Measurements from ENCODE around the gene KCNK17.

The KCNK17 gene

DNA sequence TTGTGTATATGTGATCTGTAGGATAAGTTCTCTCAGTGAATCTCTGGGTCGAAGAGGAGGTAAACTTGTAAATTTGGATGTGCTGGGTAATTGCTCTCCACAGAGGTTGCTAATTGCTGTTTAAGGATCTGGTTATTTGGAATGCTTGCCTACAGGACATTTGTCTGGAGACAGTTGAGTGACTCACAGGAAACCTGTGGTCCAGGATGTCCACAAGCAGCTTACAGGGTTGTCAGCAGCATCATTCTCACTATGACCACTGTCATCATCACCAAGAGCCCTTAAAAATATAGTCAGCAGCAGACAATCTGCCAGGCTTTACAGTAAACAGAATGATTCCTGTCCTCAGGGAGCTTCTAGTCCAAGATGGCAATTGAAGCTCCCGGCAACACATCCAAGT, 53.8 kb downstream of the KCNK17 start:
- Histone ChIP-seq H3K4me1 (ENCODE audit: insufficient read depth, low read length) (peaks cover 22% of the 10 kb centered on the region), H3K36me3 (ENCODE audit: insufficient read depth, low read length) (no peaks in the 10 kb centered on the region), H3K9ac (ENCODE audit: low read depth, low read length) (no peak overlapping the region)

DNA sequence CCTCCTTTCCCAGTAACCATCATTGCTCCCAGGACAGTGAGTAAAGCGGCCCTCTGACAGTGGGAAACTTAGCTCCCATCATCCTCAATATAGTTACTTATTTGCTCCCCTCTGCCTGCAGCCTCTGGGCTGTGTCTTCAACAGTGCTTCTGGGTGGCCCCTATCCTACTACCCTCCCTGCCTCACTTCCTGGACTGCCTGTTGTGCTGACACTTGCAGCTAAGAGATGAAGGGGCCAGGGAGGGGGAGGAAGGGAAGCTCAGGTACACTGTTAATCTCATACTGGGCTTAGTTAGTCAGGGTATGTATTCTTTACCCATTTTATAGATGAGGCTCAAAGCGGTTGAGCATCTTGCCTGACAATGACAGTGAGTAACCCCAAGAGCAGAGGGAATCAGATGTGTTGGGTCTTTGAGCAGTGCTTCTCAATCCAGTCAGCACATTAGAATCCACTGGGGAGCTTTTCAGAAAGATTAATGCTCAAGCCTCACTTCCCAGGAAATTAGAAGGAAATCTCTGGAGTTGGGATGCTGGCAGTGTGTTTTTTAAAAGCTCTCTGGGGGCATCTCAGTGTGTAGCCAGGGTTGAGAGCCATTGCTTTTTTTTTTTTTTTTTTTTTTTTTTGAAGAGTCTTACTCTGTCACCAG, 57.8 kb downstream of the KCNK17 start:
- Histone ChIP-seq H3K4me1 (ENCODE audit: insufficient read depth, low read length) (peaks cover 13% of the 10 kb centered on the region), H3K9ac (ENCODE audit: low read depth, low read length) (no peak overlapping the region), H3K9me3 (ENCODE audit: control insufficient read depth, insufficient read depth, low read length) (no peaks in the 10 kb centered on the region), H3K36me3 (ENCODE audit: insufficient read depth, low read length) (no peaks in the 10 kb centered on the region)

More for the DNA sequence above, 53.8 kb downstream of the KCNK17 start:
- no peaks in the 10 kb centered on the region for H3K9me3 ChIP-seq (ENCODE audit: control insufficient read depth, insufficient read depth, low read length)

DNA sequence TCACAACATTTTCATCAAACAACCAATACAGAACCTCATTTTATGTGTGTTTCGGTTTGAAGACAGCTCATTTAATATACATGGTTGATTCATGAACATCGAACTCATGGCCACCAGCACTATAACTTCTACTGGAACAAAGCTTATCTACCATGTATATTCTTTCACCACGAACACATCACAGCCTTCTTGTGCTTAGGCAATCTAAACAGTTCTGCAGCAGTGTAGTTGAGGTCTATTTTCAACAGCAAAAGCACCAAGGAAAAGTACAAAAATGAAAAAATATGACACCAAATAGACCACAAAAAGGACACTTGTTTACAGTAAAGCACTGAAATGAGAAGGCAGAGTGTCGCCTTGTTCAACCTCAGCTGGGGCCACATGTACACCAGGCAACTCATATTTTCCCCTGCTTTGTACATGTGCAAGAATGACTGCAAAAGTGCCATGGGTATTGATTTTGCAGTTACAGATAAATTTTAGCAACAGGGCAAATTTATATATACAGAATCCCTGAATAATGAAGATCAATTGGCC, 59.2 kb downstream of the KCNK17 start:
- Histone ChIP-seq H3K4me1 (ENCODE audit: insufficient read depth, low read length) (peaks cover 11% of the 10 kb centered on the region), H3K9ac (ENCODE audit: low read depth, low read length) (no peak overlapping the region), H3K9me3 (ENCODE audit: control insufficient read depth, insufficient read depth, low read length) (no peaks in the 10 kb centered on the region), H3K36me3 (ENCODE audit: insufficient read depth, low read length) (no peaks in the 10 kb centered on the region)

DNA sequence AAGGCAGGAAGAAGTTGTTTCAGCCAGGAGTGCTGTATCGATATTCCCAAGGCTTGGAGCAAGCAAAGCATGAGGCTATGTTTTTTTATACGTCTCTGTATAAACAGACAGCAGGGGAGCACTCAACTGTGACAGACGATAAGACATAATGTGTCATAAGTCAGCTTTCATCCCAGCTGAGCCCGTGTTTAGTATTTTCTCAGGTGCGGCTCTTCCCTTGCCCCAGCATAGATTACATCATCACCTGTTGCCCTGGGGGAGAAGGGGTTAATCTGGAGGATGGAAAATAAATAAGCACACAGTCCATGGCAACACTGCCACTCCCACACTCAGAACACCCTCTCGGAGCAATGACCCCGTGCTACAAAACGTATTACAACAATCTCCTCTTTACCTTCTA, 62.8 kb downstream of the KCNK17 start:
- H3K9ac ChIP-seq (ENCODE audit: low read depth, low read length): no peak overlapping the region
- no peaks in the 10 kb centered on the region for H3K9me3 ChIP-seq (ENCODE audit: control insufficient read depth, insufficient read depth, low read length)
- H3K36me3 ChIP-seq (ENCODE audit: insufficient read depth, low read length): no peaks in the 10 kb centered on the region
- H3K4me1 ChIP-seq (ENCODE audit: insufficient read depth, low read length): peaks cover 4% of the 10 kb centered on the region

DNA sequence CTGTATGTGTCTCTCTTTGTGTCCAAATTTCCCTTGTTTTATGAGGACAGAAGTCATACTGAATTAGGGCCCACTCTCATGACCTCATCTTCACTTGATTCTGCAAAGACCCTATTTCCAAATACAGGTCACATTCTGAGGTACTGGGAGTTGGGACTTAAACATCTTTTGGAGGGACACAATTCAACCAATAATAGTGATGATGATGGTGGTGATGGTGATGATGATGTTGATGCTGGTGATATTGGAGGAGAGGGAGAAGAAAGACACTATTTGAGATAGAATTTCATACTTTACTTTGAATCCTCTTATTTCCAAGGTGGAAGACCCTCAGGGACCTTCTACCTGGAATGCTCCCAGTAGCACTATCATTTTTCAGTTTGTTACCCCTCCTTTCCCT, 63.7 kb downstream of the KCNK17 start:
- H3K9ac ChIP-seq (ENCODE audit: low read depth, low read length): no peak overlapping the region

DNA sequence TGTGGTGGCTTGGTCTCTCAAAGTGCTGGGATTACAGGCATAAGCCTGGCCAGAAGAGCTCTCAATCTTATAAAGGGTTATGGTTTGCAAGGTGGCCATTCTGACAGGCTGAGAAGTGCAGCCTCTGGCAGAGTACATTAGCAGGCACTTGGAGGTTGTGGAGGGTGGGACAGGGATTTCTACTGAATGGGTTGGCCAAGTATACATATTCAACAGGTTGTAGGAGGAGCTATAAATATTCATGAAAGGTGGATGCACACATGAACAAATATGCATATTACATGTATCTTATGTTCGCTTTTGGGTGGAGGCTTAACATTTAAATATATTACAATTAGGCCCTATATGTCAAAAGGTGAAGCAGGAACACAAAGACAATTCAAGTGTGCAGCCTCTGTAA, 64.9 kb downstream of the KCNK17 start:
- no peaks in the 10 kb centered on the region for H3K36me3 ChIP-seq (ENCODE audit: insufficient read depth, low read length)

More for the DNA sequence above, 63.7 kb downstream of the KCNK17 start:
- no peaks in the 10 kb centered on the region for H3K36me3 ChIP-seq (ENCODE audit: insufficient read depth, low read length)
- no peaks in the 10 kb centered on the region for H3K4me1 ChIP-seq (ENCODE audit: insufficient read depth, low read length)
- H3K9me3 ChIP-seq (ENCODE audit: control insufficient read depth, insufficient read depth, low read length): no peaks in the 10 kb centered on the region

More for the DNA sequence above, 64.9 kb downstream of the KCNK17 start:
- no peak overlapping the region for H3K9ac ChIP-seq (ENCODE audit: low read depth, low read length)
- no peaks in the 10 kb centered on the region for H3K4me1 ChIP-seq (ENCODE audit: insufficient read depth, low read length)
- H3K9me3 ChIP-seq (ENCODE audit: control insufficient read depth, insufficient read depth, low read length): no peaks in the 10 kb centered on the region
